H9 (cell line): ENCODE results near the gene OR51B6. TPM values are rescaled to one million over a fixed set of nuclear protein-coding genes. Genes with fewer than 3 reads are reported as not detected.

Source experiments
- DNase-seq: peaks from one replicate; pipeline ENCODE4 v3.0.0-alpha.2; 2017
- H2AFZ ChIP-seq: one replicate; pipeline ENCODE4 v1.6.1; 2013; ENCODE audit warnings: mild to moderate bottlenecking, low read length, control low read depth, moderate library complexity
- H2AK5ac ChIP-seq: 2 replicates; pipeline ENCODE4 v1.6.1; 2013; ENCODE audit warnings: low read length, control low read depth, mixed read lengths; ENCODE audit not compliant: insufficient read length
- H2BK120ac ChIP-seq: one replicate; pipeline ENCODE4 v1.6.1; 2013; ENCODE audit warnings: low read depth, mild to moderate bottlenecking, low read length, control low read depth, inconsistent platforms; ENCODE audit not compliant: poor library complexity, severe bottlenecking
- H2BK12ac ChIP-seq: 2 replicates; pipeline ENCODE4 v1.6.1; 2013; ENCODE audit warnings: low read length, control low read depth, mixed read lengths, low read depth; ENCODE audit not compliant: insufficient read length
- H2BK15ac ChIP-seq: 2 replicates; pipeline ENCODE4 v1.6.1; 2013; ENCODE audit warnings: low read depth, low read length, control low read depth
- H2BK20ac ChIP-seq: one replicate; pipeline ENCODE4 v1.6.1; 2013; ENCODE audit warnings: low read depth, mild to moderate bottlenecking, low read length, control low read depth, inconsistent platforms; ENCODE audit not compliant: poor library complexity, severe bottlenecking
- H2BK5ac ChIP-seq: 2 replicates; pipeline ENCODE4 v1.6.1; 2013; ENCODE audit warnings: low read length, control low read depth, mixed read lengths; ENCODE audit not compliant: insufficient read length
- H3K14ac ChIP-seq: 2 replicates; pipeline ENCODE4 v1.6.1; 2013; ENCODE audit warnings: low read length, control low read depth; ENCODE audit not compliant: insufficient read depth
- H3K18ac ChIP-seq: 2 replicates; pipeline ENCODE4 v1.6.1; 2013; ENCODE audit warnings: low read depth, mild to moderate bottlenecking, mixed read lengths, low read length, control low read depth; ENCODE audit not compliant: insufficient read length
- H3K23ac ChIP-seq: 2 replicates; pipeline ENCODE4 v1.6.1; 2013; ENCODE audit warnings: low read length, control low read depth, mixed read lengths, low read depth; ENCODE audit not compliant: insufficient read length
- H3K23me2 ChIP-seq: 2 replicates; pipeline ENCODE4 v1.6.1; 2013; ENCODE audit warnings: low read depth, mild to moderate bottlenecking, mixed read lengths, low read length, control low read depth; ENCODE audit not compliant: insufficient read length, poor library complexity, severe bottlenecking
- H3K27ac ChIP-seq: 2 replicates; pipeline ENCODE4 v1.5.1; 2013; ENCODE audit warnings: low read length, control low read depth, mixed read lengths, low read depth; ENCODE audit not compliant: insufficient read length
- H3K27me3 ChIP-seq: 2 replicates; pipeline ENCODE4 v1.6.1; 2013; ENCODE audit warnings: low read length, control low read depth, inconsistent platforms; ENCODE audit not compliant: insufficient read depth
- H3K4ac ChIP-seq: 2 replicates; pipeline ENCODE4 v1.6.1; 2013; ENCODE audit warnings: low read depth, mild to moderate bottlenecking, control low read depth, inconsistent platforms, low read length, moderate library complexity
- H3K4me1 ChIP-seq: 2 replicates; pipeline ENCODE4 v1.6.1; 2013; ENCODE audit warnings: low read length, control low read depth, inconsistent platforms; ENCODE audit not compliant: insufficient read depth
- H3K4me2 ChIP-seq: 2 replicates; pipeline ENCODE4 v1.6.1; 2013; ENCODE audit warnings: low read length, control low read depth, mixed read lengths; ENCODE audit not compliant: insufficient read length, insufficient read depth
- H3K56ac ChIP-seq: 2 replicates; pipeline ENCODE4 v1.6.1; 2013; ENCODE audit warnings: low read depth, mild to moderate bottlenecking, mixed read lengths, low read length, control low read depth; ENCODE audit not compliant: insufficient read length
- H3K79me1 ChIP-seq: 2 replicates; pipeline ENCODE4 v1.6.1; 2013; ENCODE audit warnings: low read depth, mild to moderate bottlenecking, moderate library complexity, low read length, control low read depth, inconsistent platforms; ENCODE audit not compliant: insufficient read depth, poor library complexity, severe bottlenecking
- H3K79me2 ChIP-seq: 2 replicates; pipeline ENCODE4 v1.6.1; 2013; ENCODE audit warnings: low read length, control low read depth, inconsistent platforms; ENCODE audit not compliant: insufficient read depth
- H3K9ac ChIP-seq: 2 replicates; pipeline ENCODE4 v1.6.1; 2013; ENCODE audit warnings: low read length, control low read depth, mixed read lengths; ENCODE audit not compliant: insufficient read length; ENCODE audit errors: extremely low read depth
- H3K9me3 ChIP-seq: one replicate; pipeline ENCODE4 v1.6.1; 2013; ENCODE audit warnings: low read depth, low read length, inconsistent platforms; ENCODE audit not compliant: control insufficient read depth
- H3T11ph ChIP-seq: one replicate; pipeline ENCODE4 v1.6.1; 2013; ENCODE audit warnings: mild to moderate bottlenecking, low read length, control low read depth, inconsistent platforms
- H4K20me1 ChIP-seq: one replicate; pipeline ENCODE4 v1.6.1; 2013; ENCODE audit not compliant: control insufficient read depth, insufficient read length, insufficient read depth
- H4K5ac ChIP-seq: 2 replicates; pipeline ENCODE4 v1.6.1; 2013; ENCODE audit warnings: low read depth, mild to moderate bottlenecking, mixed read lengths, low read length, control low read depth; ENCODE audit not compliant: insufficient read length
- H4K8ac ChIP-seq: replicated peaks from 2 replicates; pipeline ENCODE4 v1.6.1; 2013; ENCODE audit warnings: low read length, control low read depth, mixed read lengths, low read depth; ENCODE audit not compliant: insufficient read length
- H4K91ac ChIP-seq: 2 replicates; pipeline ENCODE4 v1.6.1; 2013; ENCODE audit warnings: low read depth, mild to moderate bottlenecking, moderate library complexity, mixed read lengths, low read length, control low read depth; ENCODE audit not compliant: insufficient read length
- H3K27ac Mint-ChIP-seq, 3 experiments: 2 replicates in 2 of 3; 3 replicates in 1 of 3; pipeline ENCODE4 v1.8.0; 2020 to 2021; ENCODE audit warnings: mixed read lengths in 3 of 3, mild to moderate bottlenecking in 1 of 3, moderate library complexity in 1 of 3
- H3K27me3 Mint-ChIP-seq: 2 replicates; pipeline ENCODE4 v1.8.0; 2021; ENCODE audit warnings: low read depth, mild to moderate bottlenecking, moderate library complexity, mixed read lengths
- H3K36me3 Mint-ChIP-seq, 3 experiments: 2 replicates in 2 of 3; 3 replicates in 1 of 3; pipeline ENCODE4 v1.8.0; 2020 to 2021; ENCODE audit warnings: low read depth in 3 of 3, mixed read lengths in 3 of 3; ENCODE audit not compliant: insufficient read depth in 1 of 3
- H3K4me1 Mint-ChIP-seq, 2 experiments: 2 replicates each; pipeline ENCODE4 v1.8.0; 2020; ENCODE audit warnings: mixed read lengths in 2 of 2
- H3K4me3 Mint-ChIP-seq, 2 experiments: 2 replicates in 1 of 2; 3 replicates in 1 of 2; pipeline ENCODE4 v1.8.0; 2020 to 2021; ENCODE audit warnings: mild to moderate bottlenecking in 2 of 2, mixed read lengths in 2 of 2, moderate library complexity in 1 of 2
- H3K9me3 Mint-ChIP-seq, 2 experiments: 2 replicates in 1 of 2; 3 replicates in 1 of 2; pipeline ENCODE4 v1.8.0; 2020; ENCODE audit warnings: mild to moderate bottlenecking in 2 of 2, mixed read lengths in 2 of 2, moderate library complexity in 1 of 2
- WGBS: extraction: QIAGEN DNeasy Blood & Tissue Kit; methylation state at CpG from one replicate; pipeline ENCODE4 v1.1.7; 2013; ENCODE audit warnings: missing lambda C conversion rate, low lambda C conversion rate, mixed read lengths; ENCODE audit not compliant: insufficient read length; ENCODE audit errors: extremely low coverage; 5-methylcytosine and 5-hydroxymethylcytosine counted together
- total RNA-seq: library from RNA; stranded (reverse); gene quantifications from 2 replicates; pipeline ENCODE4 v1.2.1, GENCODE V29; 2021
- TF ChIP-seq, protein P1 (sequence below): fragments of 200-600 bp; sonication (generic); conservative IDR thresholded peaks from 3 replicates; pipeline ENCODE4 v1.8.0; 2021; ENCODE audit warnings: antibody characterized with exemption, mild to moderate bottlenecking

Gene OR51B6
- total RNA-seq, 1 experiment from 2014 or later: not detected

DNA sequence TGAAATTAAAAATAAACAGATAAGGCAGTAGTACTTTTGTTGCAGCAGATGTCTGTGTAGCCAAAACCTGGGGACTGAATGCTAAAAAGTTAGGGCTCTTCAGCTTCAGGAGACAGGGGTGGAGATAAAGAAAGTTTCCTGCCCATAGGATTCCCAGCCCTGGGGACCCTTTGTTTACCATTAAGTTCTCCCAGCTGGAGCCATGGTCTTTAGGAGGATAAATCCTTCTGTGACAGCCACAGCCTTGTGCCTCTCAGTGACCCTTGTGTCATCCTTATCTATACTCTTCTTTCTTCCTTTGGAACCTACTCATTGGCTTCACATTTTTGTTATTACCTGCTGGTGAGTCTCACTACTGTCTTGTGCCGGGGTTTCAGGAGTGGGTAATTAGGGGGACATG, 32.3 kb downstream of the OR51B6 start, which contains the start of gene OR51M1:
OR51M1 (plus strand) TSS at position 237 of the 400 bp plus-strand sequence. CDS start 5,587 bp downstream, outside the sequence.
- H4K8ac ChIP-seq: no peak within 1 kb of the TSS
- Mint-ChIP-seq H3K27ac (no peak within 1 kb of the TSS), H3K4me3 (no peak within 1 kb of the TSS), H3K4me1 (peaks cover 17 to 20% of the 10 kb centered on the region in 2 experiments), H3K27me3 (no peaks in the 10 kb centered on the region; the same call in 1 of the 2 replicates), H3K9me3 (no peaks in the 10 kb centered on the region; a peak in 1 of 5 replicates), H3K36me3 (no peaks in the 10 kb centered on the region)
- H2BK20ac ChIP-seq: no peak within 1 kb of the TSS
- H2BK15ac ChIP-seq: no peak within 1 kb of the TSS
- no peak within 1 kb of the TSS for H2BK12ac ChIP-seq
- 0 out of 2 replicates have a peak within 1 kb of the TSS, but pooled peaks have one; percentile 53 for H3K14ac ChIP-seq
- H3K4ac ChIP-seq: no peak within 1 kb of the TSS
- H2BK5ac ChIP-seq: no peak within 1 kb of the TSS
- no peak within 1 kb of the TSS for H4K5ac ChIP-seq
- H3K9me3 ChIP-seq: no peaks in the 10 kb centered on the region
- no peak within 1 kb of the TSS for H3K4me2 ChIP-seq
- H3T11ph ChIP-seq: no peak within 1 kb of the TSS
- no peaks in the 10 kb centered on the region for H3K79me1 ChIP-seq
- no peak within 1 kb of the TSS for H3K9ac ChIP-seq
- TF ChIP-seq, protein P1, sequence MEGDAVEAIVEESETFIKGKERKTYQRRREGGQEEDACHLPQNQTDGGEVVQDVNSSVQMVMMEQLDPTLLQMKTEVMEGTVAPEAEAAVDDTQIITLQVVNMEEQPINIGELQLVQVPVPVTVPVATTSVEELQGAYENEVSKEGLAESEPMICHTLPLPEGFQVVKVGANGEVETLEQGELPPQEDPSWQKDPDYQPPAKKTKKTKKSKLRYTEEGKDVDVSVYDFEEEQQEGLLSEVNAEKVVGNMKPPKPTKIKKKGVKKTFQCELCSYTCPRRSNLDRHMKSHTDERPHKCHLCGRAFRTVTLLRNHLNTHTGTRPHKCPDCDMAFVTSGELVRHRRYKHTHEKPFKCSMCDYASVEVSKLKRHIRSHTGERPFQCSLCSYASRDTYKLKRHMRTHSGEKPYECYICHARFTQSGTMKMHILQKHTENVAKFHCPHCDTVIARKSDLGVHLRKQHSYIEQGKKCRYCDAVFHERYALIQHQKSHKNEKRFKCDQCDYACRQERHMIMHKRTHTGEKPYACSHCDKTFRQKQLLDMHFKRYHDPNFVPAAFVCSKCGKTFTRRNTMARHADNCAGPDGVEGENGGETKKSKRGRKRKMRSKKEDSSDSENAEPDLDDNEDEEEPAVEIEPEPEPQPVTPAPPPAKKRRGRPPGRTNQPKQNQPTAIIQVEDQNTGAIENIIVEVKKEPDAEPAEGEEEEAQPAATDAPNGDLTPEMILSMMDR: no peak
- H3K23me2 ChIP-seq: no peaks in the 10 kb centered on the region
- H2AK5ac ChIP-seq: no peak within 1 kb of the TSS
- no peaks in the 10 kb centered on the region for H3K27me3 ChIP-seq
- H3K23ac ChIP-seq: no peak within 1 kb of the TSS
- H2AFZ ChIP-seq: no peak within 1 kb of the TSS
- no peaks in the 10 kb centered on the region for H3K79me2 ChIP-seq
- H3K18ac ChIP-seq: no peak within 1 kb of the TSS
- H2BK120ac ChIP-seq: no peak within 1 kb of the TSS
- no CpG with 5 or more reads among the region's 1 CpG for WGBS
- H3K27ac ChIP-seq: no peak within 1 kb of the TSS
- no peak within 1 kb of the TSS for H3K56ac ChIP-seq
- no peak for DNase-seq
- H4K20me1 ChIP-seq: no peaks in the 10 kb centered on the region
- H3K4me1 ChIP-seq: peaks cover 2% of the 10 kb centered on the region; the same call in 1 of the 2 replicates
- H4K91ac ChIP-seq: no peak within 1 kb of the TSS
